Activated CD4-positive, alpha-beta T cell treated with anti-CD3 and anti-CD28 coated beads, Interleukin-2, amount 10 ng/mL, durations not matched to agents 24 days and 14 days (primary cell): ENCODE measurements around the gene GOLPH3L. TPM values are rescaled to one million over a fixed set of nuclear protein-coding genes. Genes with fewer than 3 reads are reported as not detected.
"Not testable (repeated sequence)": the region's sequence is repeated elsewhere in the genome, so short reads cannot be mapped to it uniquely, and the experiment has no call there.

Experiments
- DNase-seq: peaks from one replicate; pipeline ENCODE4 v3.0.0; 2022
- H3K27ac Mint-ChIP-seq: one replicate; pipeline ENCODE4 v1.8.0; 2022; ENCODE audit warnings: mild to moderate bottlenecking, mixed read lengths
- H3K27me3 Mint-ChIP-seq: one replicate; pipeline ENCODE4 v1.8.0; 2022; ENCODE audit warnings: mixed read lengths
- H3K36me3 Mint-ChIP-seq: one replicate; pipeline ENCODE4 v1.8.0; 2022; ENCODE audit warnings: low read depth, mild to moderate bottlenecking, mixed read lengths
- H3K4me1 Mint-ChIP-seq: one replicate; pipeline ENCODE4 v1.8.0; 2021; ENCODE audit warnings: mixed read lengths
- H3K4me3 Mint-ChIP-seq: one replicate; pipeline ENCODE4 v1.8.0; 2022; ENCODE audit warnings: mild to moderate bottlenecking, moderate library complexity, mixed read lengths
- H3K9me3 Mint-ChIP-seq: one replicate; pipeline ENCODE4 v1.8.0; 2021; ENCODE audit warnings: mixed read lengths
- intact Hi-C: fragments of 100-400 bp; cut with micrococcal nuclease; formaldehyde crosslinking; loops from one replicate; pipeline ENCODE4 v1.15.1; 2023
- total RNA-seq: library from RNA; stranded (reverse); gene quantifications from 2 replicates; pipeline ENCODE4 v1.2.3, GENCODE V29; 2022

Gene GOLPH3L
- 19.6 and 19.8 TPM in 2 replicates for total RNA-seq

DNA sequence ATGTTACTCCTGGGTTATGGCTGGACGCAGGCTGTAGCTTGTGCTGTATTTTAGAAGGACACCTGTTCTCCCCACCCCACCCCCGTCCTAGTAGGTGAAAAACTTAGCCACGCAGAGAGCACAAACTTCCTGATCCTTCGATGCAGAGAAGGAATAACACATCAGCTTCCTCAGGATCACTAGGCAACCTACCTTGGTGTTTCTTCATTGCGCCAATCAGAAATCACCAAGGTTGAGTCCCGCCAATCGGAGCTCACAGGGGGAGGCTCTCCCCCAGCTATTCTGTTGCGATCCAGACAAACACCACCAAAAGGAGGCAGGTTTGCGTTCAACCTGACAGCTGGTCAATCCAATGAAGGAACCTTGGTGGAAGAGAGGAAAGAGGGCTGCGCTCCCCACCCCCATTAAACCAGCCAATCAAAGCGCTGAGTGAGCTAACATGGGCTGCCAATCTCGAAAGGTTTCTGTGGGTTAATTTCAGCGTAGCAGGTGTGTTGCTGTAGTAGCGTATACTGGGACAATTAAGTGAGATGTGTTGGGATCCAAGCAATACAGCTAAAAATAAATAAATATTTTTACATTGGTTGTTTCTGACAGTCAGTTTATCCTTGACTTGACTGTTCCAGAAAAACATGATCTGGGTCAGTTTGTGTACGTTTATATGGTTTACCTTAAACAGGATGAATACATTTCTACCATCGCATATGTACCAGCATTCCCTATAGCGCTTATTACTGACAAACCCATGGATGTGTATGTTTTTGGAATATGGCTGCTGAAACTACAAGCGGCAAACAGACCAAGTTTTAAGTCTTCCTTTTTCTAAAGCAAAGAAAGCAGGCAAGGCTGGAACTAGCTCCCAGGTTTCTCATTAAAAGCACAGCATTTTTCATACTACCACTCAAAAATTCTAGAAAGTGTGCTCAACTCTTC lies at the start of gene GOLPH3L:
TSS of gene GOLPH3L (minus strand) at position 160 of the 933 bp plus-strand sequence. CDS start 2,316 bp downstream, outside the sequence.
- H3K9me3 Mint-ChIP-seq, result no peaks in the 10 kb centered on the region
- peak within 1 kb of the TSS; percentile 92 for H3K27ac Mint-ChIP-seq
- peaks cover 16% of the 10 kb centered on the region for H3K36me3 Mint-ChIP-seq
- peak within 1 kb of the TSS; percentile 90 for H3K4me3 Mint-ChIP-seq
- DNase-seq, result peak; percentile 97
- peaks cover 15% of the 10 kb centered on the region for H3K27me3 Mint-ChIP-seq
- intact Hi-C loops, result loop anchor here (1.0 to 5.0 kb wide), 5 partner anchors 68 to 226 kb away; partner anchors contain the start of genes CTSS, ENSA and MCL1
- peaks cover 19% of the 10 kb centered on the region for H3K4me1 Mint-ChIP-seq

DNA sequence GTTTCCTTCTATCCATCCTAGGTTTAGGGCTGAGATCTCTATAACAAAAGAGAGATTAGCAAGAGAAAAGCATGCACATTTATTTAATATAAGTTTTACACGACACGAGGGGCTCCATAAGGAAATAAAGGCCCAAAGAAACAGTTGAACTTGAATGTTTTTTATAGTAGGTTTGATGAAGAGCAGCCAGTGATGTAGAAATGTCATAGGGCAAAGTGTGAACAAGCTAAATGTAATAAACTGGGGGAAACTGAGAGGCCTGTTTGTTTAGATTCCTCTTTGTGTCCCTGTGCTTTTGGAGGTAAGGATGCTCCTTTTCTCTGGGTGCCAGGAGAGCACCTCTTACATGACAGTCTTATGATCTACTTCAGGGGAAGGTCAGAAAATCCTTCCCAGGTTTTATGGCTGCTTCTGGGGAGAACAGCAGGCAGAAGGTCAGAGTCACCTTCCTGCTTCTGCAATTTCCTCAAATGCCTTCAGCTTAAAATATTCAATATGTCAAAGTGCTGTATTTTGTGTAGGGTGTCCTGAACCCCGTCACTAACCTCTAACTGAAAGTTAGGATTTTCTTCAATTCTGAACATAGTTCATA lies 33.3 kb upstream of the GOLPH3L start:
- H3K4me3 Mint-ChIP-seq, result no peak overlapping the region
- H3K27ac Mint-ChIP-seq, result no peak overlapping the region
- no peaks in the 10 kb centered on the region for H3K27me3 Mint-ChIP-seq
- intact Hi-C loops, result no loop called here
- DNase-seq, result no peak
- H3K9me3 Mint-ChIP-seq, result no peaks in the 10 kb centered on the region
- H3K36me3 Mint-ChIP-seq, result peaks cover 15% of the 10 kb centered on the region
- peaks cover 1% of the 10 kb centered on the region for H3K4me1 Mint-ChIP-seq

GRCh38 chr1:150724336-150724735 lies 27.4 kb upstream of the GOLPH3L start:
- no peaks in the 10 kb centered on the region for H3K36me3 Mint-ChIP-seq
- H3K4me3 Mint-ChIP-seq, result no peak overlapping the region
- no peaks in the 10 kb centered on the region for H3K9me3 Mint-ChIP-seq
- intact Hi-C loops, result no loop called here
- no peaks in the 10 kb centered on the region for H3K4me1 Mint-ChIP-seq
- DNase-seq, result no peak
- no peak overlapping the region for H3K27ac Mint-ChIP-seq
- peaks cover 2% of the 10 kb centered on the region for H3K27me3 Mint-ChIP-seq

GRCh38 chr1:150720703-150721102 lies 23.7 kb upstream of the GOLPH3L start, which contains the start of gene HORMAD1:
HORMAD1 (minus strand) TSS chr1:150720895; CDS start chr1:150719505, 1,390 bp downstream.
- intact Hi-C loops, result no loop called here
- Mint-ChIP-seq H3K36me3 (no peaks in the 10 kb centered on the region), H3K4me1 (no peaks in the 10 kb centered on the region), H3K9me3 (no peaks in the 10 kb centered on the region), H3K4me3 (no peak within 1 kb of the TSS), H3K27me3 (peaks cover 5% of the 10 kb centered on the region), H3K27ac (no peak within 1 kb of the TSS)
- peak; percentile 49 for DNase-seq

- Mint-ChIP-seq H3K27me3 (peaks cover 5% of the 10 kb centered on the region), H3K4me3 (no peak overlapping the region), H3K27ac (no peak overlapping the region), H3K9me3 (no peaks in the 10 kb centered on the region), H3K36me3 (no peaks in the 10 kb centered on the region), H3K4me1 (no peaks in the 10 kb centered on the region)
- intact Hi-C loops, result no loop called here
- no peak for DNase-seq
Measured at GRCh38 chr1:150720098-150720497, 23.1 kb upstream of the GOLPH3L start.

GRCh38 chr1:150718225-150718891 lies 21.4 kb upstream of the GOLPH3L start:
- Mint-ChIP-seq H3K36me3 (no peaks in the 10 kb centered on the region), H3K4me1 (no peaks in the 10 kb centered on the region), H3K4me3 (no peak overlapping the region), H3K27me3 (peaks cover 5% of the 10 kb centered on the region), H3K27ac (no peak overlapping the region), H3K9me3 (no peaks in the 10 kb centered on the region)
- intact Hi-C loops, result no loop called here
- DNase-seq, result peak; percentile 44

GRCh38 chr1:150709031-150709430 lies 12.1 kb upstream of the GOLPH3L start:
- intact Hi-C loops, H3K9me3 Mint-ChIP-seq, H3K36me3 Mint-ChIP-seq: not testable (repeated sequence)

GRCh38 chr1:150708595-150708994 lies 11.6 kb upstream of the GOLPH3L start:
- Mint-ChIP-seq H3K27me3 (peaks cover 26% of the 10 kb centered on the region), H3K36me3 (no peaks in the 10 kb centered on the region), H3K9me3 (no peaks in the 10 kb centered on the region), H3K4me1 (peaks cover 2% of the 10 kb centered on the region), H3K4me3 (no peak overlapping the region), H3K27ac (no peak overlapping the region)
- DNase-seq, result no peak
- intact Hi-C loops, result no loop called here

More at GRCh38 chr1:150709031-150709430, 12.1 kb upstream of the GOLPH3L start:
- H3K27me3 Mint-ChIP-seq, result peaks cover 26% of the 10 kb centered on the region
- not testable (repeated sequence) for H3K27ac Mint-ChIP-seq, H3K4me1 Mint-ChIP-seq, DNase-seq, H3K4me3 Mint-ChIP-seq

- H3K9me3 Mint-ChIP-seq, result no peaks in the 10 kb centered on the region
- H3K4me1 Mint-ChIP-seq, result peaks cover 2% of the 10 kb centered on the region
- intact Hi-C loops, result no loop called here
- DNase-seq, result no peak
- H3K27ac Mint-ChIP-seq, result no peak overlapping the region
- no peaks in the 10 kb centered on the region for H3K36me3 Mint-ChIP-seq
- H3K4me3 Mint-ChIP-seq, result no peak overlapping the region
- peaks cover 40% of the 10 kb centered on the region for H3K27me3 Mint-ChIP-seq
Measured at GRCh38 chr1:150706091-150706490, 9.1 kb upstream of the GOLPH3L start.

GRCh38 chr1:150703427-150703826 lies 6.5 kb upstream of the GOLPH3L start:
- DNase-seq, result no peak
- Mint-ChIP-seq H3K27ac (no peak overlapping the region), H3K36me3 (no peaks in the 10 kb centered on the region), H3K9me3 (no peaks in the 10 kb centered on the region), H3K27me3 (peaks cover 41% of the 10 kb centered on the region), H3K4me1 (no peaks in the 10 kb centered on the region), H3K4me3 (no peak overlapping the region)
- intact Hi-C loops, result no loop called here

DNA sequence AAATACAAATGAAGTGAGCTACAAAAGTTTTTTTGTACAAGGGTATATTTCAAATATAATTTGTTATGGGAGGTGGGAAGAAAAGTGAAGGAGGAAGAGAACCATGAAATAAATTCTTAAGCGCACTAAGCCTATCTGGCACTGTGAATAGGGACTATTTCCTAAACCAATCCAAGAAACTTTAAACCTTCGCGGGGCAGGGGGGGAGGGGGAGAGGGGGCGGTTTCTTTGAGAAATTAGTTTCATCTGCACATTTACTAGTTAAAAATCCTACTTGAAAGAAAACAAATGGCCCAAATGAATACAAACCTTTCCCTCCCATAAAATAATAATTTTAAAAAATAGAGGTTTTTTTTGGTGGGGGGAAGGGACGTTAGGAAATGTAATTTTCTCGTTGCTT lies 364 bp downstream of the GOLPH3L start:
- H3K4me3 Mint-ChIP-seq, result peak overlapping the region; percentile 90
- intact Hi-C loops, result loop anchor here (2.0 to 5.0 kb wide), 4 partner anchors 68 to 226 kb away; partner anchors contain the start of genes CTSS and MCL1
- H3K27me3 Mint-ChIP-seq, result peaks cover 11% of the 10 kb centered on the region
- H3K4me1 Mint-ChIP-seq, result peaks cover 19% of the 10 kb centered on the region
- DNase-seq, result no peak
- peaks cover 17% of the 10 kb centered on the region for H3K36me3 Mint-ChIP-seq
- H3K27ac Mint-ChIP-seq, result peak overlapping the region; percentile 92
- no peaks in the 10 kb centered on the region for H3K9me3 Mint-ChIP-seq

- Mint-ChIP-seq H3K4me1 (peaks cover 19% of the 10 kb centered on the region), H3K27ac (peak overlapping the region; percentile 27), H3K4me3 (peak overlapping the region; percentile 90), H3K36me3 (peaks cover 19% of the 10 kb centered on the region), H3K27me3 (peaks cover 9% of the 10 kb centered on the region), H3K9me3 (no peaks in the 10 kb centered on the region)
- no peak for DNase-seq
- intact Hi-C loops, result loop anchor here (2.0 to 5.0 kb wide), 4 partner anchors 69 to 227 kb away; partner anchors contain the start of genes CTSS and MCL1
Measured at GRCh38 chr1:150696162-150696561, 792 bp downstream of the GOLPH3L start.

DNA sequence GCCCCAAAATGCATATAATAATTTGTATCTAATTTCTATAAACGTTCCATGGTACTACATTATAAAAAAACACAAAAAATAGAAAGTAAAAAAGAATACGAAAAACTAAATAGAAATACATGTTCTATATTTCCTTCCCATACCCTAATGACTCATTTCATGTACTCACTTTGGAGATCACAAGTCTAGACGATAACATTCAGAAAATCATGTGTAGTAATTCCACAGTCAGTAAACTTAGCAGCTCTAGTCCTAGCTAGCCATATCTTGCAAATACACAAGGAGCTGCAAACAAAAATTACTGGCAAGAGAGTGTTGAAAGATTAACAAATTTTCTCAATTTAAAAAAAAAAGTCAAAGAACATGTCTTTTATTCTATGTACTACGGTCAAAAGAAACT lies 1.4 kb downstream of the GOLPH3L start:
- no peak for DNase-seq
- Mint-ChIP-seq H3K9me3 (no peaks in the 10 kb centered on the region), H3K4me3 (no peak overlapping the region), H3K27me3 (peaks cover 6% of the 10 kb centered on the region), H3K27ac (no peak overlapping the region), H3K4me1 (peaks cover 19% of the 10 kb centered on the region), H3K36me3 (peaks cover 21% of the 10 kb centered on the region)
- intact Hi-C loops, result loop anchor here (5.0 kb wide), 1 partner anchor 118 kb away; the partner anchor contains the start of gene MCL1
